NCI-H1694 treated with DMSO at 0.1 percent for 48 hours (cell line): ENCODE data around the gene CACNA1C.

Source experiments
- DNase-seq: peaks from one replicate; lab custom pipeline; 2025; lab: John Stamatoyannopoulos, UW

The CACNA1C gene

DNA sequence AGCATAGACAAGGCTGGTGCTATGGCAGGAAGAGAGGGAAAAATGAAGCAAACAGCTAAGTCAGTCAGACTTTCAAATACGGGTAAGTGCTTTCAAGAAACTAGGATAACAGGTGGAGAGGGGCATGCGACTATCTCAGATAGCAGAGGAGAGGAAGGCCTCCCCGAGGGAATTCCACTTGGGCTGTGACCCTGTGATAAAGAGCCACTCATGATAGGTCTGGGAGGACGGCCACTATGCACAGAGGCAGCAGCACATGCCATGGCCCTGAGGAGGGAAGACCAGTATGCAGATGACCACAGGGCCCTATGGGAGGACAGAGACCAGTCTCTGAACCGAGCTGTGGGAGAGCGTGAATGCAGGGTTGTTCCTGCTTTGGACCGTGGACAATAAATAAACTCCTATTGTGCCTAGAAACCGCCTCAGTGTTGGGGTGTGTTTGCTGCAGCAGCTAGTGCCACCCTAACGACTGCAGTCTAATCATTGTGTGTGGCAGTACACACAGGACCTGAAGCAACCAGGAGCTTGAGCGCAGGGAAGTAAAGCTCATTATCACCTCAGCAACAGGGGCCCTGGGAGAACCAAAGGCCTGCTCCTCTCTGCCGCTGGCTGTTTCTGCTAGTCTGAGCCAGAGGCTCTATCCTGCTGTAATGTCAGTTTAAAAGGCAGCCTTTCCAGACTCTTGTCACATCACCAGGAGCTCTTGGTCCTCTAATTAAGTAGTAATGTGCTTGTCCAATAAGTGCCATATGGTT is 119.1 kb downstream of the CACNA1C start:
- DNase-seq = no peak

DNA sequence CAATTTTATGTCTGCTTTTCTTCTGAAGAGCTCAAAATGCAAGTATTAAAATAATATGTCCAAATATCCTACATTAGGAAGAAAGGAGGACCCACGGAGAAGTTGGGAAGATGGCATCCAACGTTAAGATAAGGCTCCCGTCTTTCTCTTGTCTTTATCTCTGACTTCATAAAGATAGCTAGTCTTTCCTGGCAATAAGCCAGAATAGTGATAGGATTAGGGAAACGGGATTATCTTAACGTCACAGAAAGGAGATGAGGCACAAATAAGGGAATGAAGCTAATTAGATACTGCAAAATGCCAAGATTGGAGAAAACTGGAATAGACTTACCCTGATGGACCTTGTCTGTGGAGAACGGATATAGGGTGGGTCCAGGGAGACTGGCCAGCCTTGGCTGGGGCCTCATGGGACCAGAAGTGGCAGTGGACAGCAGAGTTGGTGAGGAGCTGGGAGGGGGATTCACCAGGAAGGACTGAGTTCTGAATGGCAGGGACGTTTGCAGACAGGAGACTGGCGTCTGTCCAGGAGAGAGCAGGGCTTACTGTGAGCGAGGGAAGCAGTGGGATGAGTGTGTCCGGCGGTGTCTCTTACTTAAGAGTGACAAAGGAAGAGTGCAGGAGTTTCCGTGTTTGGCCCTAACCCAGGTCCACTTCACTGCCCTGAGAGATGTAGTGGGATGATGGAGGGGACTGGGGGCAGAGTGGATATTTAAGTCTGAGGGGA is 119.9 kb downstream of the CACNA1C start:
- no peak for DNase-seq

DNA sequence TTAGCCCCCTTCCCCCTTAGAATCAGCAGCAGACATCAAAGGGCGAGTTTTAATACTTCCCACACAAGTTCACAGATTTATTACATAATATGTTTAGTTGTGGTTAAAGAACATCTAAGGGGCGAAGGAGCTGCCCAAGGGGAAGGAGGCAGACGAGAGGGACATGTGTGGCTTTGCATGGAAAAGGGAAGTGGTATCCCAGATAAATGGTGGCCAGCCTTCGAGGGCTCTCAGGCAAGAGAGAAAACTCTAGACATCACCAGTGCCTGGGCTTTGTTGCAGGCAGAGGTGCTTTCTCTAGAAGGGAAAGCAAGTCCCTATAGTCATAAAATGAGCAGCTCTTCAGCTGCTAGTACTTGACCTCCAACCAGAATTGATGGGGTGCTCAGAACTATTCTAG is 121.2 kb downstream of the CACNA1C start:
- DNase-seq = no peak

DNA sequence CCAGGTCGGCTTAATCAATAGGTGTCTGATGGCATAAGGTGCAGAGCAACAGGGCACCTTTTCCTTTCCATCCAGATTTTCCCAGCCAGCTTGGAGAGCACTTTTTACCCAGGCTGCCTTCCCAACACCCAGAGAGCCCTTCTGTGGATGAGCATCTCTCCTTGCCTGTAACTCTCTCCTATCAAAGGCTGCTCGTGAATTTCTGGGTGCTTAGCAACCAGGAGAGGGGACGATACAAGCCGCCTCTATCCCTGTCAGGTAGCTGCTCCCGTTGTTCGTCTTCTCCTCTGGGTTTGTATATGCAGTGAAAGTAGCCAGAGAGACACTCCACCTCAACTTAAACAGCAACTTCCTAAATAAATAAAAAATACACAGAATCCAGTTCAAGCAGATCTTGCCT is 124.2 kb downstream of the CACNA1C start:
- no peak for DNase-seq

DNA sequence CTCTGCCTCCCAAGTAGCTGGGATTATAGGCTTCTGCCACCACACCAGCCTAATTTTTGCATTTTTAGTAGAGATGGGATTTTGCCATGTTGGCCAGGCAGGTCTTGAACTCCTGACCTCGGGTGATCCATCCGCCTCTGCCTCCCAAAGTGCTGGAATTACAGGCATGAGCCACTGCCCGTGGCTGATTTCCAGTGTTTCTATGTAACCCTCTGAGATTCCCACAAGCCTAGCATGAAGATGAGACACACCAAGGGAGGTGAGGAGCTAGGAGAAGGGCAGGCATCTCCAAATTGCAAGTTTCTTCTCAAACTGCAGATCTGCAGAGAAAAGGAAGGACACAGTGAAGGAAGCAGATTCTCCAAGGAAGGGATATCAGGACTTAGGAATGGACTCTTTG is 125.0 kb downstream of the CACNA1C start:
- DNase-seq = no peak

DNA sequence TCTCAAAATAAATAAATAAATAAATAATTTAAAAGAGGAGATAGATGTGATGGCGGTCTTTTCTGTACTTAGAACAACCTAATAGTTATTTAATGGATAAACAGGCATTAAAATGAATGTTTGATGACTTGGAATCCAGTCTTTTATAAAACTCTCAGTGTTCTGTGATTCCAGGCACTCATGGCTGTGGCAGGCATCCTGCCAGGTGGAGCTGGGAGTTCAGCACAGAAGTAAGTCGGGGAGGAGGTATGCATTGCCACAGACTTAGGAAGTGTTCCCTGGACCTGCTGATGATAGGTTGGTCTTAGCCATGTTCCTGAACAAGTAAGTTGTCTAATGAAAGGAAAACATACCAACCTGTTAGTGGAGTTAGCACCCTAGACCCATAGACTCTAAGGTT is 126.3 kb downstream of the CACNA1C start:
- no peak for DNase-seq

DNA sequence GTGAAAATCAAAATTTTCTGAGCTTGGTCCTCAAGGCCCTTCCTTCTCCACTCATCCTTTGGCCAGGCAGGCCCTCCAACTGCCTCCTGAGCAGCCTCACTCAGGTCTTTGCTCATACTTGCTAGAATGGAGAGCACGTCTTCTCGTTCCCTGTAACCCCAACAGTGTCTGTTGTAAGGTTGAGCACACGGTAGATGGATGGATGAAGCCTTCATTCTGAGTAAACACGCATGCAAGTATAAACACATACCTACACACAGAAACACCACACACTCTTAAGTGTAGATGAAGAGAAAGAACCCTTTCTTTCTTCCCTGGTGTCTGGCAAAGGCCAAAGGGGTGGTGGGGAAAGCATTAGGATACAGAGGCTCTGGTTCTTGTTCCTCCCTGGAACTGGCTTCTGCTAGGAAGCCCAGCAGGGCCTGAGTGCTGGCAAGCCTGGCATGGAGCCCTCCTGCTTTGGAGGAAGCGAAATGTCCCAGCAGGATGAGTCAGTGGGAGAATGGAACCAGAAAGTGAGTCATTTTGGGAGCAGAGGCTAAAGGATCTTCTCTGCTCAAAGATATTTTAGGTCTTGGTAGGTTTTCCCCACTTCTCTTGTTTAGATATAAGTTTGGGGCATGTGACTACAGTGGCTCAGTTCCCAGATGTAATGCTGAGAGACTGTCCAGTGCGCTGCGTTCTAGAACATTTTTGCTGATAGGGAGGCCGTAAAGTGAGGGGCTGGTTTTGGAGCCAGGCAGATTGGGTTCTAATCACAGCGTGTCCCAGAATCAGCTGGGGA is 127.4 kb downstream of the CACNA1C start:
- DNase-seq = no peak

DNA sequence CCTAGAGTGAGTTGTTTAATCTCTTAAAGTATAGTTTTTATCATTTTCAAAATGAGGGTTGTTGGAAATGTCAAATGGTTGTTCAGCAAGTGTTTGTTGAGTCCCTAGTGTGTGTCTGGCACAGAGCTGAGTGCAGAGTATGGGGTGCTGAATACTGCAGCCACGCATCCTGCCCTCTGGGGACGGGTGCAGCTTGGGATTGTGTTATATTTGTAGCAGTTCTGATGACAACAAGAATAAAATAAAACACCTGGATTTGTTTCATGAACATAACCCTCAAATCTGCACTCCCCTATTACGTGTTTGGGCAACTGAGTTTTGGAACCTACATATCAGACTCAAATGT is 127.9 kb downstream of the CACNA1C start:
- DNase-seq = no peak

DNA sequence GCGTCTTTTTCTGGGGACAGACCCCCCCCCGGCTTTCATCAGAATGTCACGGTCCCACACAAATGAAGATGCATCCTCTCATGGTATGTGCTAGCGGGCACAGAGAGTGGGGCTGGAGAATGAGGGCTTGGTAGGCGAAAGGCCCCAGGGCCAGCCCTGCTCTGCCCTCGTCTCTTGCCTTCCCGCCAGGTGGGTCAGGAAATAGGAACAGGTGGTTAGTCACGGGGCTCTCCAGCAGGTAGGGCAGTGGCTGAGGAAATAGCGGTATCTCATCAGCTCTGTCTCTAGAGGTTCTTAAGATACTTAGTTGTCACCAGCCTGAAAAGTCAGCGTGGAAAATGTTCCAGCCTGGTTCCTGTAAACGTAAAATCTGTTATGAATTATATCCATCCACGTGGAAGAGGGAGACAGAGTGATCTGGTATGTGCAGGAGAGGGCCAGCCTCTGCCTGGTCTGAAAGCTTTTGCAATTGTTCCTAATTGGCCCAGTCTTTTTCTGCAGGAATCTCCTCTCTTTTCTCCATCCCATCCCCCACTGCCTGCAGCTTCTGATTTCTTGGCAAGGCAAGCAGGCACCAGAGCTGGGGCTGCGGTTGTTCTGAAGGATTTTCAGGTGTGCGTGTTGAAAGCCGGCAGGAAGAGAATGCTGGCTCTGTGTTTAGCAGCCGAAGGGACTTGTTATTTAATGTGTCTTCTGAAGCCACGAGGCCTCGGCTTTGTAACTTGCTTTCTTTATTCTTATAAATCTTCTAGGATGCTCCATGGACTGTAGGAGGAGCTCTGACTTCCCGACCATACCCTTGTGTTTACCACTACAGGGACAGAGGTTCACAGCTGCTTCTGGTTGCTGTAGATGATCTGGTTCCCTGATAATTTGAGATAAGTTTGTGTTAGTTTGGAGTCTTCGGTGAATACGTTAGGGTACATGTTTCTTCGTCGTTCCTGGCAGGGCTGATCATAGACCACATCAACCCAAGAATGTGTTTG is 131.1 kb downstream of the CACNA1C start:
- no peak for DNase-seq

DNA sequence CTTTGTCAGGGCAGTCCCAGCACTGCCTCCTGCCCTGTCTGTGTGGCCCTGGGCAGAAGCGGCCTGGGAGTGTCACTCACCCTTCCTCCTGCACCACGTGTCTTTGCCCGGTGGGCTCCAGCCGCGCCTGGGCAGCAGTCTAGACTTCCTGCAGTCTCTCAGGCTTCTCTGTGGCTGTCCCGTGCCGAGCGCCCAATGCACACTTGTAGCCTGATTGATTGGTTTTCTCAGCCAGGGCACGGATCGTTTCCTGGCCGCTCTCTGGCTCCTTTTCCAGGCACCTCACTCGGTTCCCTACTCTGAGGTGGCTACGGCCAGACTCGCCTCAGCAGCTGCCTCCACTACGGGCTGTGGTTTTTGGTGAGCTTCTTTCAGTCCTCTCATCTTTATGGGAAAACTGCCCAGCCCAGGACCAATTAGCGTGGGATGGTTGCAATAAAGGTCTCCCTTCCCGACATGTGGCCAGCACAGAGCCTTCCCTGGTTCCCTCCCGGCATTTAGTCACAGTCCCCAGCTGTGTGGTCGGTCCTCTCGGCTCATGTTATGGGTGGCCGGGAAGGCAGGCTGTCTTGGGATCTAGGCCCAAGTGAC is 133.1 kb downstream of the CACNA1C start:
- DNase-seq = no peak

DNA sequence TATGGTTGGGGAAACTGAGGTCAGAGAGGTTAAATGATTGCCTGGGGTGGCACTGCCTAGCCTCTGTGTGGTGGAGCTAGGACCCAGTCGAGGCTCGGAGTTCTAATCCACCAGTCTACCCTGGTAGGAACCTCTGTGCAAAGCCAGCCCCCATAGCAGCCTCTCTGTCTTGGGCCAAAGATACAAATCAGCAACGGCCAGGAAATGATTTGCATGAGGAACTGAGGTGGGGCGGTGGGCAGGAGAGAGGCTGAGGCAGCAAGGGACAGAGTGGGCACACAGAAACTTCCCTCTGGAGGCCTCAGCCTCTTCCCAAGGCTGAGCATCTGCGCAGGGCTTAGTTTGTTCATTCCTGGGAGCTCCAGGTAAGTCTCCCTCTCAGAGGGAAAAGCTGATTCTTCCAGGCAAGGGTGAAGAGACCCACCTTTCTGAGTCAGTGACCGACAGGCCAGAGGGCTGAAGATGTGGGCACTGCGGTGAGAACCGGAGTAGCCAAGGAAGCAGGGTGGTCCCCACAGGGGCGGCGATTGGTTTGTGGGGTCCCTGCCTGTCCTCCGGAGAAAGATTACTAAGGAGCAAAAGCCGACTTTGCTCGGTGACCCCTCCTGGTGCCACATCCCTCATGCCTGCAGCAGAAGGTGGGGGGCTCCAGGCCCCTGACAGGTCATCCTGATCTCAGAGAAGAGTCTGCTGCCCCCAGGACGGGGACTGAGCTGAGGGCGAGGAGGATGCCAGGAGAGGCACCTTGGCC is 134.6 kb downstream of the CACNA1C start:
- DNase-seq = no peak

DNA sequence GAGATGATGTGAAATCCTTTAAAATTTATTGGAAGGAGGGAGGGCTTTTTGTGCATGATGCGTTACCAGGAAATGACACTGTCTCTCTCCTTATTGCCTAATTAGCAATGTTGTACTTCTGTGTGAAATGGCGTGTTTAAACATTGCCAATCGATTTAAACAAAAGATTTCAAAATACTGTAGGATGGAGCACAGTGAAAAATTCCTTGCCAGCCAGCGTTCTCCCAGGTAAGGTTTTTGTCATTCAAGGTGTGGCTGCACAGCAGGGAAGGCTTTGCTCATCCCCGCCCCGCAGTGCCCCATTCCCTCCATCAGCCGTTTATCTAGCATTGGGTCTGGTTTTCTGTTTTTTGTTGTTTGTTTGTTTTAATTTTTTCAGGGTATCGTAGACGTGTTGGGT is 137.3 kb downstream of the CACNA1C start:
- DNase-seq = no peak

DNA sequence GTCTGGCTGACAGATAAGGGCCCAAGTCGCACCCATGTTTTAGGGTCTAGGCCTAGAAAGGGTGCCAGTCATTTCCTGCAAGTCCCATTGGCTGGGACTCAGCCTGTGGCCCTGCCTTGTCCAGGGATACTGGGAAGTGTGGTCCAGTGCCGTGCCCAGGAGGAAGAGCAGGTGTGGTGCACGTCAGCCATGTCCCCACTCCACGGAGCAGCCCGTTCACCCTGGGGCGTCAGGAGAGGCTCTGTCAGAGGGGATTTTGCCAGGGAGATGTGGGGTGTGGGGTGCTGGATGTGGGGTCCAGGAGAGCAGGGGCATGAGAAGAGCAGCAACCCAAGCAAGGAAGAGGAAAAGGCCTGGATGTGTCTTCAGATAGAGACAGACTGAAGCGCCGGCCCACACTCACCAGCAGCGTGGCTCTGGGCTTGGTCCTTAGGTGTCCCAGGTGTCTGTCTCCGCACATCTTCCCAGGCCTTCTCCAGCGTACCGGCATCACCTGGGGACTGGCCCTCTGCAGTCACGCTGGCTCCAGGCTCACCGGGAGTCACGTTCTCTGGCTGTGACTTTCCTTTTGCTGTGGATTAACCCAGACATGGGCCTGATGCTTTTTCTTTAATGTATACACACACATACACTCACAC is 138.2 kb downstream of the CACNA1C start:
- no peak for DNase-seq

DNA sequence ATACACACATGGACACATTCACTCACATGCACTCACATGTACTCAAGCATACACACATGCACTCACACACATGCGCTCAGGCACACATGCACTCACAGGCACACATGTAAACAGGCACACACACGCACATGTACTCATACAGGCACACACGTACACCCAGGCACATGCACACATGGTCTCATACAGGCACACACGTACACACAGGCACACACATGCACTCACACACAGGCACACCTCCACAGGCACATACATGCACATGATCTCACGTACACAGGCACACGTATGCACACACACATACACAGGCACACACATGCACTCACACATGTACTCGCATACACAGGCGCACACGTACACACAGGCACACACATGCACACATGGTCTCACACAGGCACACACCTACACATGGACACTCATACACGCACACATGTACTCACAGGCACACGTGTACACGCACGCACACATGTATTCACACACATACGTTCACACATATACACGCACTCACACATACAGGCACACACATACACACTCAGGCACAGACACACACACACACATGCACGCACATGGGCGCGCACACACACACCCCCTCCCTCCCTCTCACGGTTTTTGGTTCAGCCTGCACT is 138.9 kb downstream of the CACNA1C start:
- no peak for DNase-seq

DNA sequence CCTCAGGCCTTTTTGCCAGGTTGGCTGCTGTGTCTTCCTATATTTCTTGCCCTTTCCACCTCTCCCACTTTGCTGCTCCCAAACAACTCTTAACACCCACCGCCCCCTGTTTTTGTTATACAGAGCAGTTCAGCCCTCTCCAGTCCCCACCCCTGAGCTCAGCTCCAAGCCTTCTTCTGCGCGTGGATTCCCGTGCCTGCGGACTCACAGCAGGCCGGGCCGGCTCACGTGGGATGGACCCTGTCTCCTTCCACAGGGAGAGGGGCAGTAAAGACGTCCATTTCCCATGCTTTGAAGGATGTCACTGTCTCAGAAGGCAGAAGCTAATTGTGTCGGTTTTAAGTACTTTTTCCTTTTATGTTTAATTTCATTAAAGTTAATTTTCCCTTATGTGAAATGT is 139.4 kb downstream of the CACNA1C start:
- no peak for DNase-seq

DNA sequence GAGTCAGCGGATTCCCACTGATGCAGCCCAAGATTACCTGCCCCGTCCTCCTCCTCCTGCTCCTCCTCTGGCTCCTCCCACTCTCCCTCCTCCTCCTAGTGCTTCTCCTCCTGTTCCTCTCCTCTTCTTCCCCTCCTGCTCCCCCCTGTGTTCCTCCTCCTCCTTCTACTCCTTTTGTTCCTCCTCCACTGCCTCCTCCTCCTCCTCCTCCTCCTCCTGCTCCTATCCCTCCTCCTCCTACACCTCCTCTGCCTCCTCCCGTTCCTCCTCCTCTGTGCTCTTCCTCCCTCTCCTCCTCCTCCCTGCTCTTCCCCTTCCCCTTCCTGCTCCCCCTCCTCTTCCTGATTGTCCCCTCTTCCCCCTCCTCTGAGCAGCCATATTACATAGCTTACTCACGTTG is 141.3 kb downstream of the CACNA1C start:
- DNase-seq = no peak

DNA sequence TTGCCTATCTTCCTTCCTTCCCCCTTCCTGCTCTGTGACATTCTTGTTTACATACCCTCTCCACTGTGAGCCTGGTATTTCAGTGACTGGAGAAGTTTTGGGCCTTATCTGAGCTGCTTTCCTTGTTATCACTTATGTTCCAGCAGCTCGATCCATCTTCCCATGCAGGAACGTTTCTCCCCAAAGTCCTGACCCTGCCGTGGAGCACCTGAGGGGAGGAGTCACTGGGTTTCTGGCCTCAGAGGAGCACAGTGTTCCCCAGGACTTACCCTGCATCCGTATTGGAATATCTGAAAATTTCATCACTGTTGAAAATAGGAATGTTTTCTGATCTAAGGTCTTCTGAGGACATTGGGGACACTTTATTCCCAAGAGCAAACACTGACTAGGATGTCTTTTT is 141.8 kb downstream of the CACNA1C start:
- no peak for DNase-seq

DNA sequence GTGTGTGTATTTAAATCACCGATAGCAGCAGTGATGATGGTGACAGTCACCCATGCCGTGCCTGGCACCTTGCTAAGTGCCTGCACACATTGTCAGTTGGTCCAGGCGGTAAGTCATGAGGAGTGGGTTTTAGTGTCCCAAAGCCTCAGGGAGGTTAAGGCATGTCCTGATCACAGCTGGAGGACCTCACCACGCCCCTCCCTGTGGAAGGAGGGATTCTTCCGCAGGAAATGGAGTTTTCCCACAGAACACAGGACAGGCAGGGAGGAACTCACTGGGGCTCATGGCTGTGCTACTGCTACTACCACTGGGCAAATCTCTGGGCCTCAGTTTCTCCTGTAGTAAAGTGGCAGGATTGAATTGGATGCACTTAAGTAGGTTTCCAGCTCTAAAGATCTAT is 142.3 kb downstream of the CACNA1C start:
- DNase-seq = no peak

DNA sequence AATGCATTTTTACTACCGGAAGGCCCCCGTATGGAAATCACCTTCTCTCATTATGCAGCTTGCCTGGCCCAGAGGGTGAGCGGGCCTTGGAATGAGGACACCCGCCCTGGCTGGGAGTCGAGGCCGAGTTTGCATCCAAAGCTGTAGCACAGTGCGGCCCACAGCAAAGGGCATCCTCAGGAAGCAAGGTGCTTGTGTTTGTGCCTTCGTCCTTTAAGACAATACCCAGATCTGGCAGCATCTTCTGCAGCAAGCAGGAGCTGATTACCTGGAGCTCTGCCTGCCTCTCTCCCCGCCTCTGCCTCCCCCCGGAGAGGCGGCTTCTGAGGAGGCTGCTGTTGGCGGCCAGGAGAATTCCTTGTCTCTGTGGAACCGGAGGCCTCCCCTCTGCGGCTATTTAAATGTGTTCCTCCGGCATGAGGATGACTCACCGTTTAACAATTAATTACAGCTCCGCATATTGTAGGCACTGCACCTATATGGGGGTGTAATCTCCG is 145.3 kb downstream of the CACNA1C start:
- no peak for DNase-seq

DNA sequence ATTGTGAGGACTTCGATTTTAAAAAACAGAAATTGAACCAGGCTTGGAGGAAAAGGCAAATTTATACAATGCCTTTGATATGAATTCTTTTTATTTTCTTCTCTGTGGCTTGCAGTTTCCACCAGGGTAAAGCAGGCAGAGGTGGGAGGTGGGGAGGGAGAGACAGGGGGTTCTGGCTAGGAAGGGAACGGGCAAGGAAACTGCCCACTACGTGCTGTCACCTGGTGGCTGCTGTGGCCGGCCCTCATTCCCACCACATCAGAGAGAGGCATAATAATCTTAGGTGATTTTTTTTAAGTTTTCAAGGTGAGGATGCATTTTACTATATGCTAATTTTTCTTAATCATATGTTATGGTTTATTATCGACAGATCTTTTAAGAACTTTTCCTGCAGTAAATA is 145.8 kb downstream of the CACNA1C start:
- DNase-seq = no peak
